ENCODE measurements around the gene PCSK6. TPM values are rescaled to one million over a fixed set of nuclear protein-coding genes. Genes with fewer than 3 reads are reported as not detected.

The PCSK6 gene
- total and polyA plus RNA-seq, 9 donors, result 3.8 to 26.0 (median 13.0) TPM

DNA sequence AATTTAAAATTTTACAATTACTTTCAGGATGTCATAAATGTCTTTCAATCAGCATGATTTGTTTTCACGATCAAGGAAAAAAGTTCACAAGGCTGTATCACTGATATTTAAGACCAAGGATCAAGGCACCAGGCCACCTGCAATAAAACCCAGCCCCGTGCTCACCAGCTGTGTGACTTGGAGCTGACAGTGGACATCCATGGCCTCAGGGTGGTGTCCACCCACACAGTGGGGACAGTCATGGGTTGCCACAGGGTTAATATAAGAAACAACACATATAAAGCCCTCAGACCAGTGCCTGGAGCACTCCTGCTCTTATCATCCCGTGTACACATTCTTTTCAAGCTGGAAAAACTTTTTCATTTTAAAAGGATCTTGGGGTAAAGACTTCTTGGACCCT, 56.5 kb downstream of the PCSK6 start:
- TF ChIP-seq, protein P1, sequence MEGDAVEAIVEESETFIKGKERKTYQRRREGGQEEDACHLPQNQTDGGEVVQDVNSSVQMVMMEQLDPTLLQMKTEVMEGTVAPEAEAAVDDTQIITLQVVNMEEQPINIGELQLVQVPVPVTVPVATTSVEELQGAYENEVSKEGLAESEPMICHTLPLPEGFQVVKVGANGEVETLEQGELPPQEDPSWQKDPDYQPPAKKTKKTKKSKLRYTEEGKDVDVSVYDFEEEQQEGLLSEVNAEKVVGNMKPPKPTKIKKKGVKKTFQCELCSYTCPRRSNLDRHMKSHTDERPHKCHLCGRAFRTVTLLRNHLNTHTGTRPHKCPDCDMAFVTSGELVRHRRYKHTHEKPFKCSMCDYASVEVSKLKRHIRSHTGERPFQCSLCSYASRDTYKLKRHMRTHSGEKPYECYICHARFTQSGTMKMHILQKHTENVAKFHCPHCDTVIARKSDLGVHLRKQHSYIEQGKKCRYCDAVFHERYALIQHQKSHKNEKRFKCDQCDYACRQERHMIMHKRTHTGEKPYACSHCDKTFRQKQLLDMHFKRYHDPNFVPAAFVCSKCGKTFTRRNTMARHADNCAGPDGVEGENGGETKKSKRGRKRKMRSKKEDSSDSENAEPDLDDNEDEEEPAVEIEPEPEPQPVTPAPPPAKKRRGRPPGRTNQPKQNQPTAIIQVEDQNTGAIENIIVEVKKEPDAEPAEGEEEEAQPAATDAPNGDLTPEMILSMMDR (IDR thresholded peaks at IDR 0.05), result no peak
- no peak for TF ChIP-seq POLR2A (IDR thresholded peaks at IDR 0.05)
- no peak for TF ChIP-seq EP300 (IDR thresholded peaks at IDR 0.05)
- intact Hi-C loops (cut with DNase I), result no loop called here
- Histone ChIP-seq H3K27me3 (no peaks in the 10 kb centered on the region), H3K36me3 (no peaks in the 10 kb centered on the region), H3K4me1 (ENCODE audit: insufficient read depth) (peaks cover 3% of the 10 kb centered on the region), H3K27ac (no peak overlapping the region), H3K9me3 (no peaks in the 10 kb centered on the region), H3K4me3 (no peak overlapping the region)
- 67 to 79% (median 74%) methylated on average over 3 of the region's 3 CpGs for WGBS, 3 donors
- no peak for DNase-seq

DNA sequence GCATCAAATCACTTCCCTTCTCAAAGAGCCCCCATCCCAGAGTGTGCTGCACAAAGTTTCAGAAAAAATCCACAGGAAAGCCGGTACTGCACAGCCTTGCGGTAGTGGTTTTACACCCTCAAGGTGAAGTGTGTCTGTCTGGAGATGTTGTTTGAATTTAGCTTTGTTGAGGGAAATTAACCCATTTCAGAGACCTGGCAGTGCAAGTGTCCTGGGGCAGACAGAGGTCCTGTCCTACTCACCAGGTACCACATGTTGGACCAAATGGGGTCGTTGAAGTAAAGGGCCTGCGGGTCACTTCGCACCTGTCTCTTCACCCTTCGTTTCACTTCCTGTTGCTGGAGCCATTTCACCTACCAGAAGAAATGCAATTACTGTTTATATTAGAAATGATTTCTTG, 57.8 kb downstream of the PCSK6 start:
- 87 to 91% (median 89%) methylated on average over 6 of the region's 6 CpGs for WGBS, 3 donors
- H3K27me3 ChIP-seq, result no peaks in the 10 kb centered on the region
- no peak overlapping the region for H3K4me3 ChIP-seq
- DNase-seq, result no peak
- TF ChIP-seq POLR2A (IDR thresholded peaks at IDR 0.05) (no peak), EP300 (IDR thresholded peaks at IDR 0.05) (no peak)
- TF ChIP-seq, protein P1 (IDR thresholded peaks at IDR 0.05), result no peak
- no peaks in the 10 kb centered on the region for H3K9me3 ChIP-seq
- no peaks in the 10 kb centered on the region for H3K4me1 ChIP-seq (ENCODE audit: insufficient read depth)
- intact Hi-C loops (cut with DNase I), result no loop called here
- no peak overlapping the region for H3K27ac ChIP-seq
- no peaks in the 10 kb centered on the region for H3K36me3 ChIP-seq

DNA sequence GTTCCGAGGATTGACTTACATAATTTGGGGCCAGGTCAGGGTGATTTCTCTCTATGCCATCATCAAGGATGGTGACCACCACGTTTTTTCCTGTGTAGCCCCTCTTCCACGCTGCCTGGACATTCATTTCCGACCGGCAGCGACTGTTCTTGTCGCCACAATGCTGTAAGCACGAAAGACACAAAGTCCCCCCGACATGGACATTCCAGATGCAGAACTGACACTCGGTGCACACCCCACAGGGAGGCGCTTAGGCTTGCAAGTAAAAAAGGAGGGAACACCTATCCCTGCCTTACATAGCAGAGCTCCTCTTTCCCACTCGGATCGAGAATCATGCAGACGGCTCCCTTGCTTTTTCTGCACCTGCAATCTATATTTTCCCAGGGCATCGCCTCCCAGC, 58.2 kb downstream of the PCSK6 start:
- H3K27ac ChIP-seq, result no peak overlapping the region
- TF ChIP-seq POLR2A (IDR thresholded peaks at IDR 0.05) (no peak), EP300 (IDR thresholded peaks at IDR 0.05) (no peak)
- TF ChIP-seq, protein P1 (IDR thresholded peaks at IDR 0.05), result no peak
- intact Hi-C loops (cut with DNase I), result no loop called here
- no peaks in the 10 kb centered on the region for H3K9me3 ChIP-seq
- H3K27me3 ChIP-seq, result no peaks in the 10 kb centered on the region
- 78 to 83% (median 82%) methylated on average over 15 of the region's 15 CpGs for WGBS, 3 donors
- H3K4me3 ChIP-seq, result no peak overlapping the region
- no peak for DNase-seq
- no peaks in the 10 kb centered on the region for H3K4me1 ChIP-seq (ENCODE audit: insufficient read depth)
- no peaks in the 10 kb centered on the region for H3K36me3 ChIP-seq

- H3K27ac ChIP-seq, result no peak overlapping the region
- WGBS, 3 donors, result 88 to 93% (median 89%) methylated on average over 18 of the region's 18 CpGs
- no peak overlapping the region for H3K4me3 ChIP-seq
- H3K36me3 ChIP-seq, result no peaks in the 10 kb centered on the region
- no peak for DNase-seq
- intact Hi-C loops (cut with DNase I), result no loop called here
- no peaks in the 10 kb centered on the region for H3K9me3 ChIP-seq
- H3K27me3 ChIP-seq, result no peaks in the 10 kb centered on the region
- H3K4me1 ChIP-seq (ENCODE audit: insufficient read depth), result no peaks in the 10 kb centered on the region
- TF ChIP-seq EP300 (IDR thresholded peaks at IDR 0.05), result no peak
- TF ChIP-seq, protein P1 (IDR thresholded peaks at IDR 0.05), result no peak
- no peak for TF ChIP-seq POLR2A (IDR thresholded peaks at IDR 0.05)
These were observed 59.9 kb downstream of the PCSK6 start for GRCh38 chr15:101429646-101430045.

GRCh38 chr15:101429191-101429590, 60.3 kb downstream of the PCSK6 start:
- 81 to 87% (median 87%) methylated on average over 8 of the region's 8 CpGs for WGBS, 3 donors
- no peaks in the 10 kb centered on the region for H3K27me3 ChIP-seq

More at GRCh38 chr15:101429191-101429590, 60.3 kb downstream of the PCSK6 start:
- Histone ChIP-seq H3K9me3 (no peaks in the 10 kb centered on the region), H3K36me3 (no peaks in the 10 kb centered on the region), H3K4me1 (ENCODE audit: insufficient read depth) (no peaks in the 10 kb centered on the region), H3K4me3 (no peak overlapping the region), H3K27ac (no peak overlapping the region)
- DNase-seq, result no peak
- intact Hi-C loops (cut with DNase I), result no loop called here
- TF ChIP-seq POLR2A (IDR thresholded peaks at IDR 0.05), result no peak
- TF ChIP-seq, protein P1 (IDR thresholded peaks at IDR 0.05), result no peak
- no peak for TF ChIP-seq EP300 (IDR thresholded peaks at IDR 0.05)
